Endodermal cell (in vitro differentiated cells): ENCODE data around the gene INHA. TPM values are rescaled to one million over a fixed set of nuclear protein-coding genes. Genes with fewer than 3 reads are reported as not detected.

ENCODE experiments used
- DNase-seq: peaks from one replicate; pipeline ENCODE4 v3.0.0-alpha.2; 2017
- H3K27ac ChIP-seq: 2 replicates; pipeline ENCODE4 v1.5.1; 2013; ENCODE audit warnings: mild to moderate bottlenecking, low read depth, low read length, moderate library complexity
- H3K27me3 ChIP-seq: 2 replicates; pipeline ENCODE4 v1.6.1; 2013; ENCODE audit warnings: mild to moderate bottlenecking, low read length, moderate library complexity; ENCODE audit not compliant: insufficient read depth, control insufficient read depth, poor library complexity, severe bottlenecking
- H3K36me3 ChIP-seq: 2 replicates; pipeline ENCODE4 v1.7.0; 2013; ENCODE audit warnings: mild to moderate bottlenecking, low read length, moderate library complexity; ENCODE audit not compliant: control insufficient read depth, insufficient read depth
- H3K4me1 ChIP-seq: one replicate; pipeline ENCODE4 v1.7.0; 2013; ENCODE audit warnings: low read length; ENCODE audit not compliant: control insufficient read depth, insufficient read depth
- H3K4me3 ChIP-seq: 2 replicates; pipeline ENCODE4 v1.5.1; 2013; ENCODE audit warnings: mild to moderate bottlenecking, low read length, moderate library complexity
- H3K9ac ChIP-seq: 2 replicates; pipeline ENCODE4 v1.6.1; 2013; ENCODE audit warnings: mild to moderate bottlenecking, low read length, moderate library complexity; ENCODE audit not compliant: poor library complexity, severe bottlenecking; ENCODE audit errors: extremely low read depth
- H3K9me3 ChIP-seq: 2 replicates; pipeline ENCODE4 v1.6.1; 2013; ENCODE audit warnings: mild to moderate bottlenecking, low read length, moderate library complexity; ENCODE audit not compliant: control insufficient read depth
- H3K27ac Mint-ChIP-seq: 2 replicates; pipeline ENCODE4 v1.8.0; 2020; ENCODE audit warnings: mixed read lengths
- H3K27me3 Mint-ChIP-seq: 2 replicates; pipeline ENCODE4 v1.8.0; 2021; ENCODE audit warnings: mild to moderate bottlenecking, mixed read lengths; ENCODE audit not compliant: insufficient read depth
- H3K36me3 Mint-ChIP-seq: 2 replicates; pipeline ENCODE4 v1.8.0; 2020; ENCODE audit warnings: low read depth, mixed read lengths
- H3K4me1 Mint-ChIP-seq: 2 replicates; pipeline ENCODE4 v1.8.0; 2020; ENCODE audit warnings: mixed read lengths
- H3K4me3 Mint-ChIP-seq: 2 replicates; pipeline ENCODE4 v1.8.0; 2020; ENCODE audit warnings: mild to moderate bottlenecking, moderate library complexity, mixed read lengths
- H3K9me3 Mint-ChIP-seq: 2 replicates; pipeline ENCODE4 v1.8.0; 2020; ENCODE audit warnings: mild to moderate bottlenecking, mixed read lengths
- CTCF ChIP-seq: fragments of 200-600 bp; sonication (generic); conservative IDR thresholded peaks from 2 replicates; pipeline ENCODE4 v1.5.0; 2021; ENCODE audit warnings: antibody characterized with exemption, mild to moderate bottlenecking
- WGBS, 2 experiments: methylation state at CpG; one replicate each; pipeline versions ENCODE4 v1.1.5 to v1.1.7; 2013; ENCODE audit warnings: missing lambda C conversion rate in 2 of 2, mixed read lengths in 1 of 2; ENCODE audit not compliant: insufficient coverage in 1 of 2, insufficient read length in 1 of 2; 5-methylcytosine and 5-hydroxymethylcytosine counted together
- total RNA-seq, 2 donors: library from RNA; stranded (reverse); fragmentation: NEBNext Ultra II Directional in 1 of 2; extraction: Animal tissue kit (Norgen Biotek cat#: 25700) in 1 of 2; gene quantifications; 2 replicates in 1 of 2; 3 replicates in 1 of 2; pipeline ENCODE4 v1.2.1, GENCODE V29; 2021

Gene INHA
- total RNA-seq, 2 donors from 2014 or later, result 0.48 to 1.5 TPM

GRCh38 chr2:219595256-219595655 lies 23.1 kb downstream of the INHA start:
- Mint-ChIP-seq H3K4me3 (no peak overlapping the region), H3K9me3 (no peaks in the 10 kb centered on the region), H3K36me3 (no peaks in the 10 kb centered on the region), H3K27me3 (no peaks in the 10 kb centered on the region), H3K4me1 (peaks cover 11% of the 10 kb centered on the region), H3K27ac (peak overlapping the region; percentile 17)
- Histone ChIP-seq H3K4me1 (peaks cover 4% of the 10 kb centered on the region), H3K4me3 (no peak overlapping the region), H3K36me3 (no peaks in the 10 kb centered on the region), H3K27me3 (no peaks in the 10 kb centered on the region), H3K9ac (no peak overlapping the region), H3K27ac (peak overlapping the region; percentile 30), H3K9me3 (no peaks in the 10 kb centered on the region)
- peak; percentile 64 for TF ChIP-seq CTCF
- WGBS, 2 experiments, result 89 to 100% methylated on average over 1 to 2 of the region's 3 CpGs
- DNase-seq, result peak; percentile 66

- H3K4me3 Mint-ChIP-seq, result peak overlapping the region; percentile 91
- 6 to 13% methylated on average over 16 to 19 of the region's 19 CpGs for WGBS, 2 experiments
- peak overlapping the region; percentile 75 for H3K9ac ChIP-seq
- H3K4me1 ChIP-seq, result peaks cover 4% of the 10 kb centered on the region
- peaks cover 3% of the 10 kb centered on the region for H3K36me3 Mint-ChIP-seq
- H3K36me3 ChIP-seq, result no peaks in the 10 kb centered on the region
- DNase-seq, result no peak
- H3K9me3 Mint-ChIP-seq, result no peaks in the 10 kb centered on the region
- H3K4me3 ChIP-seq, result peak overlapping the region; percentile 90
- no peaks in the 10 kb centered on the region for H3K9me3 ChIP-seq
- no peaks in the 10 kb centered on the region for H3K27me3 ChIP-seq
- H3K27me3 Mint-ChIP-seq, result no peaks in the 10 kb centered on the region
- peak overlapping the region; percentile 80 for H3K27ac ChIP-seq
- H3K27ac Mint-ChIP-seq, result peak overlapping the region; percentile 99
- TF ChIP-seq CTCF, result no peak
- peaks cover 11% of the 10 kb centered on the region for H3K4me1 Mint-ChIP-seq
Measured at GRCh38 chr2:219596954-219597551, 24.9 kb downstream of the INHA start.

GRCh38 chr2:219597552-219598307 lies 25.6 kb downstream of the INHA start, which contains the start of gene STK11IP:
Gene STK11IP, plus strand, starts transcription at chr2:219597857. Its CDS starts 263 bp downstream, at chr2:219598120.
- Mint-ChIP-seq H3K36me3 (peaks cover 10% of the 10 kb centered on the region), H3K27ac (peak within 1 kb of the TSS; percentile 99), H3K4me1 (peaks cover 11% of the 10 kb centered on the region), H3K4me3 (peak within 1 kb of the TSS; percentile 91), H3K27me3 (no peaks in the 10 kb centered on the region), H3K9me3 (no peaks in the 10 kb centered on the region)
- Histone ChIP-seq H3K27me3 (no peaks in the 10 kb centered on the region), H3K9ac (peak within 1 kb of the TSS; percentile 75), H3K4me3 (peak within 1 kb of the TSS; percentile 90), H3K9me3 (no peaks in the 10 kb centered on the region), H3K27ac (peak within 1 kb of the TSS; percentile 80), H3K36me3 (no peaks in the 10 kb centered on the region), H3K4me1 (peaks cover 4% of the 10 kb centered on the region)
- 0% methylated on average over 18 to 57 of the region's 57 CpGs for WGBS, 2 experiments
- no peak for TF ChIP-seq CTCF
- DNase-seq, result peak; percentile 99
